Stimulated activated naive CD8-positive, alpha-beta T cell treated with anti-CD3 and anti-CD28 coated beads, Interleukin-15, Interleukin-2, amounts not matched to agents 100 ng/mL and 50 ng/mL, for 24 hours (primary cell): Measurements from ENCODE around the gene ANKRD23.

Experiments
- H3K27ac Mint-ChIP-seq: one replicate; pipeline ENCODE4 v1.8.0; 2021; ENCODE audit warnings: mild to moderate bottlenecking, mixed read lengths
- H3K27me3 Mint-ChIP-seq: one replicate; pipeline ENCODE4 v1.8.0; 2021; ENCODE audit warnings: mixed read lengths
- H3K36me3 Mint-ChIP-seq: one replicate; pipeline ENCODE4 v1.8.0; 2021; ENCODE audit warnings: low read depth, mixed read lengths
- H3K4me1 Mint-ChIP-seq: one replicate; pipeline ENCODE4 v1.8.0; 2021; ENCODE audit warnings: low read depth, mixed read lengths
- H3K4me3 Mint-ChIP-seq: one replicate; pipeline ENCODE4 v1.8.0; 2021; ENCODE audit warnings: mild to moderate bottlenecking, mixed read lengths
- H3K9me3 Mint-ChIP-seq: one replicate; pipeline ENCODE4 v1.8.0; 2021; ENCODE audit warnings: mixed read lengths

The ANKRD23 gene

GRCh38 chr2:96860065-96861029, 16.5 kb upstream of the ANKRD23 start:
- Mint-ChIP-seq H3K4me1 (peaks cover 40% of the 10 kb centered on the region), H3K27me3 (no peaks in the 10 kb centered on the region), H3K27ac (no peak overlapping the region), H3K9me3 (no peaks in the 10 kb centered on the region), H3K36me3 (peaks cover 8% of the 10 kb centered on the region), H3K4me3 (no peak overlapping the region)

DNA sequence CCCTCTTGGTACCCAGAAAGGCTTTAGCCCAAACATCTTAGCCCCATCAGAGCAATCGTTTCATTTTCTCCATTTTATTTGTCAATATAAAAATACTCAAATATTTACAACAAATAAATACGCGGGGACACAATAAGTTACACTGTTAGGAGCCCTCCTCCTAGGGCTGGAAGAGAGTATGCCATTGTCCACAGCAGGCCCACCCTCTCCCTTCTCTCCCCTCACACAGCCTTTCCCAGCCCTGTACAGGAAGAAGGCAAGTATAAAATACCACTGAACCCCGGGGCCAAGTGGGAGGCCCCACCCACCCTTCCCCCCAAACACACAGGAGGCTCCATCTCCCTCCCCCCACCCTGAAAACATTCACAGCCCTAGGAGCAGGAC, 15.9 kb upstream of the ANKRD23 start:
- no peaks in the 10 kb centered on the region for H3K27me3 Mint-ChIP-seq

GRCh38 chr2:96859099-96859649, 15.4 kb upstream of the ANKRD23 start:
- peaks cover 16% of the 10 kb centered on the region for H3K36me3 Mint-ChIP-seq
- no peaks in the 10 kb centered on the region for H3K9me3 Mint-ChIP-seq
- H3K27ac Mint-ChIP-seq = peak overlapping the region; percentile 36

More for the DNA sequence above, 15.9 kb upstream of the ANKRD23 start:
- Mint-ChIP-seq H3K27ac (no peak overlapping the region), H3K4me1 (peaks cover 44% of the 10 kb centered on the region), H3K9me3 (no peaks in the 10 kb centered on the region), H3K36me3 (peaks cover 13% of the 10 kb centered on the region), H3K4me3 (no peak overlapping the region)

GRCh38 chr2:96857667-96858372, 14.0 kb upstream of the ANKRD23 start, which contains the start of gene ANKRD39:
TSS of gene ANKRD39 (minus strand) at chr2:96858016. CDS start at chr2:96857987, 29 bp downstream.
- Mint-ChIP-seq H3K4me1 (peaks cover 44% of the 10 kb centered on the region), H3K27ac (peak within 1 kb of the TSS; percentile 81), H3K27me3 (no peaks in the 10 kb centered on the region), H3K36me3 (peaks cover 23% of the 10 kb centered on the region), H3K9me3 (no peaks in the 10 kb centered on the region), H3K4me3 (peak within 1 kb of the TSS; percentile 79)

More at GRCh38 chr2:96859099-96859649, 15.4 kb upstream of the ANKRD23 start:
- Mint-ChIP-seq H3K4me3 (peak overlapping the region; percentile 51), H3K4me1 (peaks cover 44% of the 10 kb centered on the region), H3K27me3 (no peaks in the 10 kb centered on the region)

- H3K4me1 Mint-ChIP-seq = peaks cover 44% of the 10 kb centered on the region
- no peaks in the 10 kb centered on the region for H3K27me3 Mint-ChIP-seq
Measured at GRCh38 chr2:96856776-96857666, 13.2 kb upstream of the ANKRD23 start.

GRCh38 chr2:96853321-96853720, 9.5 kb upstream of the ANKRD23 start:
- H3K27ac Mint-ChIP-seq = no peak overlapping the region
- no peaks in the 10 kb centered on the region for H3K27me3 Mint-ChIP-seq
- peaks cover 29% of the 10 kb centered on the region for H3K36me3 Mint-ChIP-seq
- peaks cover 21% of the 10 kb centered on the region for H3K4me1 Mint-ChIP-seq
- H3K4me3 Mint-ChIP-seq = no peak overlapping the region
- no peaks in the 10 kb centered on the region for H3K9me3 Mint-ChIP-seq

More at GRCh38 chr2:96856776-96857666, 13.2 kb upstream of the ANKRD23 start:
- H3K4me3 Mint-ChIP-seq = peak overlapping the region; percentile 79
- peaks cover 29% of the 10 kb centered on the region for H3K36me3 Mint-ChIP-seq
- peak overlapping the region; percentile 81 for H3K27ac Mint-ChIP-seq
- H3K9me3 Mint-ChIP-seq = no peaks in the 10 kb centered on the region

- H3K27me3 Mint-ChIP-seq = no peaks in the 10 kb centered on the region
- H3K4me3 Mint-ChIP-seq = no peak overlapping the region
- H3K4me1 Mint-ChIP-seq = peaks cover 20% of the 10 kb centered on the region
- no peak overlapping the region for H3K27ac Mint-ChIP-seq
- H3K36me3 Mint-ChIP-seq = peaks cover 34% of the 10 kb centered on the region
- no peaks in the 10 kb centered on the region for H3K9me3 Mint-ChIP-seq
Measured at GRCh38 chr2:96852667-96853066, 8.8 kb upstream of the ANKRD23 start.

GRCh38 chr2:96848264-96848663, 4.4 kb upstream of the ANKRD23 start:
- Mint-ChIP-seq H3K4me1 (no peaks in the 10 kb centered on the region), H3K9me3 (no peaks in the 10 kb centered on the region), H3K4me3 (no peak overlapping the region), H3K27ac (no peak overlapping the region), H3K27me3 (no peaks in the 10 kb centered on the region), H3K36me3 (peaks cover 28% of the 10 kb centered on the region)

DNA sequence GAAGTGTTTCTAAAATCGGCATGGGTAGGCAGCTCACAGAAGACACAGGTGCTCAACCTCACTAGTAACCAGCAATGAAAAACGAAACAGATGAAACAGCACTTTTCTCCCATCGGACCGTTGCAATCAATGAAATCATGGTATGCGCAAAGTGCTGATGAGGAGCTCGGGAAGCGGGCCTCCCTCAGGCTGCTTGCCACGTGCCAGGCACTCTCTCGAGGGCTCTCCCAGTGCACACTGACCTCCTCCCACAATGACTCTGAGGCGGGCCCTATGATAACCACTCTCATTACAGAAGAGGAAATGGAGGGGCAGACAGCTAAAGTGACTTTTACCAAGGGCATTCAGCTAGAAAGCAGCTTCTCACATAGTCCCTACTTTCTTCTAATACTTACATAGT, 3.8 kb upstream of the ANKRD23 start:
- Mint-ChIP-seq H3K4me3 (no peak overlapping the region), H3K4me1 (no peaks in the 10 kb centered on the region), H3K9me3 (no peaks in the 10 kb centered on the region), H3K36me3 (peaks cover 23% of the 10 kb centered on the region), H3K27me3 (no peaks in the 10 kb centered on the region), H3K27ac (no peak overlapping the region)

DNA sequence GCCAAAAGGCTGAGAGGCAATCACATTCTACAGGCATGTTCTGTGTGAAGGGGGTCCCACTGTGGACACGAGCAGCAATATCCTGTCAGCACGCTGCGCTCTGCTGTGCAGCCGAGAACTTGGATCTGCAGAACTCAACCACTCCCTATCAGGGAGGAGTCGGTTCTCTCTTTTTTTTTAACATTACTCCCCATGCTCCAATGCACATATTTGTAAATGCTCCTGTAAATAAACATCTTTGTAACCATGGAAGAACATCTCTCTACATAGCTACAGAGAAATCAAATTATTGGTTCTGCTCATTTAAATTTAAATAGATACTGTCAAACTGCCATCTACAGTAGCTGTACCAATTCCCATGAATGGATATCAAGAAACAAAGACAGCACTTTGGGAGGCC, 3.0 kb upstream of the ANKRD23 start:
- H3K4me1 Mint-ChIP-seq = peaks cover 6% of the 10 kb centered on the region
- no peaks in the 10 kb centered on the region for H3K27me3 Mint-ChIP-seq
- H3K36me3 Mint-ChIP-seq = peaks cover 20% of the 10 kb centered on the region
- H3K9me3 Mint-ChIP-seq = no peaks in the 10 kb centered on the region
- no peak overlapping the region for H3K4me3 Mint-ChIP-seq
- H3K27ac Mint-ChIP-seq = no peak overlapping the region

GRCh38 chr2:96844405-96844808, 586 bp upstream of the ANKRD23 start:
- H3K4me3 Mint-ChIP-seq = no peak overlapping the region
- peaks cover 13% of the 10 kb centered on the region for H3K4me1 Mint-ChIP-seq
- no peaks in the 10 kb centered on the region for H3K27me3 Mint-ChIP-seq
- peaks cover 17% of the 10 kb centered on the region for H3K36me3 Mint-ChIP-seq
- H3K27ac Mint-ChIP-seq = no peak overlapping the region
- H3K9me3 Mint-ChIP-seq = no peaks in the 10 kb centered on the region

DNA sequence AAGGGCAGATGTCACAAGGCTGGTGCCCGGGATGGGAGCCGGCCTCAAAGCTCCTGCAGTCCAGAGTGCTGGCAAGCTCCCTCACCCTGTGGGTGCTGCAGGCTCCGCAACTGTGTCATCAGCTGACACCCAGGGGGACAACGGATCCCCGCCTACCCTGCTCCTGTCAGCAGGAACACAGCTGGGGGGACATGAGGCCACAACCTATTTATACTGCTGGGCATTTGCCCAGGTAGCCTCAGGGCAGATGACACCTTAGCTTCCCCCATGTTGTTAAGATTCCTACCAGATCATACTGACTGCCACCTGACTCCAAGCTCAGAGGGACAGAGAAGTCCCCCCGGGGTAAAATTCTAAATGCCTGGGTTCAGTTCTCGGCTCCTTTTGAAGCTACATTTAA, 1.2 kb downstream of the ANKRD23 start:
- H3K9me3 Mint-ChIP-seq = no peaks in the 10 kb centered on the region
- H3K27me3 Mint-ChIP-seq = no peaks in the 10 kb centered on the region
- no peak overlapping the region for H3K27ac Mint-ChIP-seq
- peaks cover 10% of the 10 kb centered on the region for H3K36me3 Mint-ChIP-seq
- peaks cover 19% of the 10 kb centered on the region for H3K4me1 Mint-ChIP-seq
- no peak overlapping the region for H3K4me3 Mint-ChIP-seq

DNA sequence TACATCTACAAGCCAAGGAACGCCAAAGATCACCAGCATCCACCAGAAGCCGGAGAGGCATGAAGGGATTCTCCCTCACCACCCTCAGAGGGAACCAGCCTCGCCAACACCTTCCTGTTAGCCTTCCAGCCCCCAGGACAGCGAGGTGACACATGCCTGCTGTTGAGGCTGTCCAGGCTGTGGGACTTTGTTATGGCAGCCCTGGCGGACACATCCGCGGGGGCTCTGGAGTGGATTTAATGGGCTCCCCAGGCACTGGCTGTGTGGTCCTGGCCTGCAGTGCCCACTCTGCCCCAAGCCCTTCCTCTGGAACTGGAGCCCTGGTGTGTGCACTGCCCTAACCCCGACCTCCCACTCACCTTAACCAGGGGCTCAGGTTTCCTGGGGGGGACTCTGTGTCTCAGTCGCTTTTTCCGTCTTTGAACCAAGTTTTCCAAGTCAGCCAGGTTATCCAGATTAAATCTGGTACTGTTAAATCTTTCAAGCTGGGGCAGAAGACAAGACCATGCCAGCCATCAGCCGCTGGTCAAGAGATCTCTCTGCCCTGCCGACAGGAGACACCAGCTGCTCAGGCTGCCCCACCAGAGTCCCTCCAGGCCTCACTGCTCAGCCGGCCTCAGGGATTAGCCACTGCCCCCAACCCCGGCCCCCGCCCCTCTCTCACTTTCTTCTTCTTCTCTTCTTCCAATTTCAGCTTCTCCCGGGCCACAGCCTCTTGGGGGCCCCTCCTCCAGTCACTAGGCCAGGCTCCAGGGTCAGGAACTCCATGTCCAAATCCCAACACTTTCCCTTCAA, 1.9 kb downstream of the ANKRD23 start:
- no peaks in the 10 kb centered on the region for H3K27me3 Mint-ChIP-seq
- no peaks in the 10 kb centered on the region for H3K9me3 Mint-ChIP-seq
- H3K36me3 Mint-ChIP-seq = peaks cover 6% of the 10 kb centered on the region
- peaks cover 19% of the 10 kb centered on the region for H3K4me1 Mint-ChIP-seq
- H3K4me3 Mint-ChIP-seq = no peak overlapping the region
- no peak overlapping the region for H3K27ac Mint-ChIP-seq
